ENCODE results near the gene PARP1. TPM values are rescaled to one million over a fixed set of nuclear protein-coding genes. Genes with fewer than 3 reads are reported as not detected.

The PARP1 gene
- total RNA-seq, 1 donor from 2014 or later: 18.4 TPM

DNA sequence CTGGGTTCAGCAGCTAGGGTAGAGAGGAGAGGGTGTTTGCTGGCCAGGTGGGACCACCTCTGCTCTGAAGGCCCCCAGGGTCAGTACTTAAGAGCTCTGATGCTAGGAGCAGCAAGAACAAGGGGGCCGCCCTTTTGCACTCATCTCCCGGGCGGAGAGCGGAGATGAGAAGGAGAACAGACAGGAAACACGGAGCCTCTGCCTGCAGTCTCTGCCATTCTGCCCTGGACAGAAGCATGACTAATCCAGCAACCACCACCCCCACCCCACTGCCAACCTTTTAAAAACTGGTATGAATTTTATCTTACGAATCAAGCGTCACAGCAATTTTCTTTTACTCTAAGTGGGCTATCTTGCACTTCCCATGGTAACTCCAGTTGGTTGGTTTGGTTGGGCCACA lies 34.5 kb downstream of the PARP1 start:
- FAIRE-seq (no peak), DNase-seq (ENCODE audit: low read depth) (no peak)
- Histone ChIP-seq H3K4me3 (ENCODE audit: low read depth, low read length) (no peak overlapping the region), H3K27me3 (ENCODE audit: control insufficient read depth, insufficient read depth, low read length) (no peaks in the 10 kb centered on the region), H3K36me3 (ENCODE audit: control insufficient read depth, insufficient read depth, low read length) (peaks cover 7% of the 10 kb centered on the region)
- no peak for TF ChIP-seq CTCF (IDR thresholded peaks at IDR 0.05; ENCODE audit: insufficient read depth, low read length, severe bottlenecking)

- no peak for FAIRE-seq
Observed at GRCh38 chr1:226372885-226373284, 35.0 kb downstream of the PARP1 start.

GRCh38 chr1:226371866-226372490 lies 35.9 kb downstream of the PARP1 start:
- DNase-seq (ENCODE audit: low read depth) (no peak), FAIRE-seq (no peak)
- TF ChIP-seq CTCF (IDR thresholded peaks at IDR 0.05; ENCODE audit: insufficient read depth, low read length, severe bottlenecking): no peak
- H3K36me3 ChIP-seq (ENCODE audit: control insufficient read depth, insufficient read depth, low read length): peaks cover 13% of the 10 kb centered on the region
- H3K27me3 ChIP-seq (ENCODE audit: control insufficient read depth, insufficient read depth, low read length): no peaks in the 10 kb centered on the region
- no peak overlapping the region for H3K4me3 ChIP-seq (ENCODE audit: low read depth, low read length)

More at GRCh38 chr1:226372885-226373284, 35.0 kb downstream of the PARP1 start:
- DNase-seq (ENCODE audit: low read depth): no peak
- Histone ChIP-seq H3K27me3 (ENCODE audit: control insufficient read depth, insufficient read depth, low read length) (no peaks in the 10 kb centered on the region), H3K4me3 (ENCODE audit: low read depth, low read length) (no peak overlapping the region), H3K36me3 (ENCODE audit: control insufficient read depth, insufficient read depth, low read length) (peaks cover 11% of the 10 kb centered on the region)
- TF ChIP-seq CTCF (IDR thresholded peaks at IDR 0.05; ENCODE audit: insufficient read depth, low read length, severe bottlenecking): no peak

DNA sequence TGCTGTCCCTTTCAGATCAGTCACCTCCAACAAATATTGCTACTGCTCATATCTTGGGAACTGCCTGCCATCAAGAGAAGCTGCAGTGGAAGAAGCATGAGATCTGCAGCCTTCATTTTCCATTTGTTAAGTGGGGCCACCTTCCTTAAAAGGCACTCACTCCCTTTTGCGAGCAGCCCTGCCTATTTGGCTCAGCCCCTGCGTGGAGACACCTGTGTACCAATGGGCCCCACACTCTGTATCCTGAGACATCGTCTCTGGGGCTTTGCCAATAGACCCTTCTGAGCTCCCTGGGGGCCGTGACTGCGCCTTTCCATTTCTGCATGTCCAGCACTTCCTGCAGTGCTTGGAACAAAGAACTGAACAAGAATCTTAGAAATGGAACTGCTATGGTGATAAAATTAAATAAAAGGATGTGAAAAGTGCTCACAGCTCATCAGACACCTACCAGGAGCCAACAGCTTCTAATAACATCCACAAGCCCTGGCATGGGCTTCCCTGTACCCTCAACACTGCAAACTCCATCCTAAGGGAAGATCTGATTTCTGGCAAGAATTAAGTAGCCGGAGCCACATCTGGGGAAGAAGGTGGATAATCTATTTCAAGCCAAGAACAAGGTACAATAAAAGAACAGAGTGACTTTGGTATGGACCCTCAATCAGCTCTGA lies 36.7 kb downstream of the PARP1 start:
- Histone ChIP-seq H3K36me3 (ENCODE audit: control insufficient read depth, insufficient read depth, low read length) (peaks cover 15% of the 10 kb centered on the region), H3K27me3 (ENCODE audit: control insufficient read depth, insufficient read depth, low read length) (no peaks in the 10 kb centered on the region), H3K4me3 (ENCODE audit: low read depth, low read length) (no peak overlapping the region)
- no peak for TF ChIP-seq CTCF (IDR thresholded peaks at IDR 0.05; ENCODE audit: insufficient read depth, low read length, severe bottlenecking)
- DNase-seq (ENCODE audit: low read depth) (no peak), FAIRE-seq (no peak)

- no peaks in the 10 kb centered on the region for H3K27me3 ChIP-seq (ENCODE audit: control insufficient read depth, insufficient read depth, low read length)
- peaks cover 15% of the 10 kb centered on the region for H3K36me3 ChIP-seq (ENCODE audit: control insufficient read depth, insufficient read depth, low read length)
- DNase-seq (ENCODE audit: low read depth): no peak
- H3K4me3 ChIP-seq (ENCODE audit: low read depth, low read length): no peak overlapping the region
- FAIRE-seq: no peak
- no peak for TF ChIP-seq CTCF (IDR thresholded peaks at IDR 0.05; ENCODE audit: insufficient read depth, low read length, severe bottlenecking)
Observed at GRCh38 chr1:226370144-226370923, 37.6 kb downstream of the PARP1 start.

Measured in bronchial epithelial cell (primary cell).